NCI-H345 (cell line): ENCODE data around the gene ZNF385B.

ENCODE experiments used
- DNase-seq: peaks from one replicate; lab custom pipeline; 2025; lab: John Stamatoyannopoulos, UW

The ZNF385B gene

GRCh38 chr2:179581605-179582004, 279.8 kb downstream of the ZNF385B start:
- DNase-seq, result no peak

- DNase-seq, result no peak
Measured at GRCh38 chr2:179580378-179581146, 280.9 kb downstream of the ZNF385B start.

- DNase-seq, result no peak
Measured at GRCh38 chr2:179579800-179580199, 281.6 kb downstream of the ZNF385B start.

- DNase-seq, result no peak
Measured at GRCh38 chr2:179578171-179578916, 283.1 kb downstream of the ZNF385B start.

- DNase-seq, result no peak
Measured at GRCh38 chr2:179574061-179574519, 287.3 kb downstream of the ZNF385B start.

GRCh38 chr2:179572544-179572943, 288.9 kb downstream of the ZNF385B start:
- no peak for DNase-seq

GRCh38 chr2:179571721-179572120, 289.7 kb downstream of the ZNF385B start:
- no peak for DNase-seq

GRCh38 chr2:179571252-179571651, 290.2 kb downstream of the ZNF385B start:
- peak; percentile 4 for DNase-seq

- DNase-seq, result no peak
Measured at GRCh38 chr2:179569831-179570233, 291.6 kb downstream of the ZNF385B start.

- DNase-seq, result no peak
Measured at GRCh38 chr2:179565807-179566206, 295.6 kb downstream of the ZNF385B start.

GRCh38 chr2:179562330-179562885, 299.0 kb downstream of the ZNF385B start:
- peak; percentile 60 for DNase-seq

GRCh38 chr2:179561702-179562101, 299.7 kb downstream of the ZNF385B start:
- DNase-seq, result peak; percentile 37

GRCh38 chr2:179560257-179560735, 301.1 kb downstream of the ZNF385B start:
- DNase-seq, result no peak

GRCh38 chr2:179559108-179559806, 302.2 kb downstream of the ZNF385B start:
- no peak for DNase-seq

- no peak for DNase-seq
Measured at GRCh38 chr2:179558010-179558934, 303.1 kb downstream of the ZNF385B start.

GRCh38 chr2:179556425-179556824, 305.0 kb downstream of the ZNF385B start:
- no peak for DNase-seq

GRCh38 chr2:179555691-179556283, 305.6 kb downstream of the ZNF385B start:
- no peak for DNase-seq

GRCh38 chr2:179554639-179555386, 306.6 kb downstream of the ZNF385B start:
- no peak for DNase-seq

GRCh38 chr2:179553382-179553781, 308.0 kb downstream of the ZNF385B start:
- DNase-seq, result no peak

GRCh38 chr2:179551539-179552045, 309.8 kb downstream of the ZNF385B start:
- no peak for DNase-seq
